Measurements from ENCODE around the gene ZBTB6.

- TF ChIP-seq POLR2A (IDR thresholded peaks at IDR 0.05) (peak; percentile 98 to 99), CTCF (IDR thresholded peaks at IDR 0.05) (peak in 2 of 4 experiments; percentile 1 to 19)
Measured at GRCh38 chr9:122904823-122905710, 8.1 kb downstream of the ZBTB6 start, which contains the start of gene RC3H2.

Measured in uterus (tissue), 2 donors.